Activated CD4-positive, alpha-beta T cell treated with anti-CD3 and anti-CD28 coated beads for 48 hours (primary cell): ENCODE measurements around the gene APOBEC3G.
A peak's percentile ranks its signal among the peaks of the same experiment; 100 is the strongest.
"Not testable (repeated sequence)": the region's sequence is repeated elsewhere in the genome, so short reads cannot be mapped to it uniquely, and the experiment has no call there.

Experiments used
- DNase-seq: peaks from one replicate; pipeline ENCODE4 v3.0.0-alpha.2; 2020

Gene APOBEC3G

DNA sequence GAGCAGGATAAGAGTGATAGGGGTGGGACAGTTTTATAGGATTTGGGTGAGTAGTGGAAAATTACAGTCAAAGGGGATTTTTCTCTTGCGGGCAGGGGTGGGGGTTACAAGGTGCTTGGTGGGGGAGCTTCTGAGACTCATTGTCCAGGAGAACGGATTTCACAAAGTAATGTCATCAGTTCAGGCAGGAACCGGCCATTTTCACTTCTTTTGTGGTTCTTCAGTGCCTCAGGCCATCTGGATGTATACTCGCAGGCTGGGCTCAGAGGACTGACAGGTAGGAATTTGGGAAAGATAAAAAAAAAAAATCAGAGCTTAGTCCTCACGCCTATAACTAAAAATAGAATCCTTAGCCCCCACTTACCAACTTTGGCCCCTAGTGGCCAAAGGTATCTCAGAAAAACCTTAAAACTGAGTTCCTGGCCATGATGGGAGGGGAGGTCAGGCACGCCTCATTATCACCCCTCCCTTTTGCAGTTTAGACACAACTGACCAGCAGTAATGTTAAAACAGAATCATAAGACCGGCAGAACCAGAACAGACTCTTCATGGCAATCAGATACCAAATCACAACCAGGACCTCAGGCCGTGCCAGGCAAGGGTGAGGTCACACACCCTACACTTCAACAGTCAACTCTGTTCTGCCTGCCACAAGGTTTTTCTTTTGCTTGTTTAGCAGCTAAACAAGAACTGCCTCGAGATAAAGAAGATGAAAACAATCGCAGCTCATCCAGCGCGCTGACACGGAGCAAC lies 8.9 kb upstream of the APOBEC3G start:
- no peak for DNase-seq

DNA sequence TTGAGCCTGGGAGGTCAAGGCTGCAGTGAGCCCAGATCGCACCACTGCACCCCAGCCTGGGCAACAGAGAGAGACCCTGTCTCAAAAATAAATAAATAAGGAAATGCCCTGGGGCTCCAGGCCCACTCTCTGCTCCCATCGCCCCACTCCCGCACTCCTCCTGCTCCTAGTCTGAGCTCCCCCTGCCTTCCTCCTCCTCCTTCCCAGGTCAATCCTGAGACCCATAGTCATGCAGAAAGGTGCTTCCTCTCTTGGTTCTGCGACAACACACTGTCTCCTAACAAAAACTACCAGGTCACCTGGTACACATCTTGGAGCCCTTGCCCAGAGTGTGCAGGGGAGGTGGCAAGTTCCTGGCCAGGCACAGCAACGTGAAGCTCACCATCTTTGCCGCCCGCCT lies 6.9 kb upstream of the APOBEC3G start:
- DNase-seq: no peak

DNA sequence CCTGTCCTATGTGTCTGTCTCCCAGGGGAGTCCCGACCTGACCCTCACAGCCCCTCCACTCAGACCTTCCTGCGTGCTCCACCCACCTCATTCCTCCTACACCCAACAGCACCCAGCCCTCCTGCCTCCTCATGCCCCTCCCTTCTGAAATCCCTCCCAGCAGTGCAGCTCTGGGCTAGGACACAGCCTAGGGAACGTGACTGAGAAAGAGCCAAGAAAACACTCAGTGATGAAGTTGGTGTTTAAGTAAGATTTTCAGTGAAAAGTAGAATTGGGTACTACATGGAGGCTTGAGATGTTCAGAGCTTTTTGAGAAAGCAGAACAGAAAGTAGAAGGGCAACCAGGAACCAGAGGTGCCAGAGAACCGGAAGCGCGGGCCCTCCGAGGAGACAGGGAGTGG lies 4.5 kb upstream of the APOBEC3G start:
- DNase-seq: not testable (repeated sequence)

DNA sequence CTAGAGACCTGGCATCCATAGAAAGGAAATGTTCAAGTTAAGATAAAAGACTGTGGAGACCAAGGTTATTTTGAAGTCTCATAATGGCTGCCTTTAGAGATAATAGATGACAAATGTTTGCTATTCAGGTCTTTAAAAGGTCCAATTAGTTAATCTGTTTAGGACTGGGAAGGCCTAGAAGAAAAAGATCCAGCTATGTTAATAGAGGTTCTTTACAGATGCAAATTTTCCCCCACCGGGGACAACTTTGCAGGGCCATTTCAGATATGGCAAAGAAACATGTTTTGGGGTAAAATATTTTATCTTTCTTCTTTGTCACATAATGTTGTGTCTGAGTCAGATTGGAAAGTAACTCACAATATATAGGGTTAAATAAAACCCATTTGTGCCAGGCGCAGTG lies 3.1 kb upstream of the APOBEC3G start:
- DNase-seq: no peak

DNA sequence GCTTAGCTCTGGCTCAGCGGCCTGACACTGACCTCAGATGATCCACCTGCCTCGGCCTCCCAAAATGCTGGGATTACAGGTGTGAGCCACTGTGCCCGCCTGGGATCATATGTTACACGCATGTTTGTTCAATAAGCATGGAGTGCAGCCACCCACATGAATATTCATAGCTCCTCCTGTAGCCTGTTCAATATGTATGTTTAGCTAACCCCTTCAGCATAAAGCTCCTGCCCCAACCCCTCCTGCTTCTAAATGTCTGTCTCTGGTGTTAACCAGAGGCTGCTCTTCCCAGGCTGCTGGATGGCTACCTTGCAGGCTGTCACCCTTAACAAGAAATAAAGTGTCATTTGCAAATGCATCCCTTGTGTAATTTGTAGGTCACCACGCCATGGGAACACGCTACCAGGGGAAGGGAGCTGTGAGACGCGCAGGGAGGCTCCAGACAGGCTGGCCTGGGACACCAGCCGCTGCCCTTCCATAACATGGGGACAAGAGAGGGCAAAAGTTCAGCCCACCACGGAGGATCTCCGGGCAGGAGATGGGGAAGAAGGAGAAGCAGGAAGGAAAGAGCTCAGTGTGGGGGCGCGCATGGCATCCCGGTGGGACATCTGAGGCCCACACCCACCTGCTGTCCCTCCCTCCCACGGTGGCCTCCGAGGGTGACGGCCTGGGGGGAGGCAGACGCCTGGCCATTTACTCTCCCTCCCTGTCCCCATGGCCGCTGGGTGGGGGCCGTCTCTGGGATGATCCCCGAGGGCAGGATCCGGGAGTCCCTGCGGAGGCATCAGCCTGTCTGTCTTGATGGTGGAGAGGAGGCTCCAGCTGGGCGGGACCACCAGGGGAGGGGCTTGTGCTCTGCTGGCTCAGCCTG lies 685 bp upstream of the APOBEC3G start:
- not testable (repeated sequence) for DNase-seq

DNA sequence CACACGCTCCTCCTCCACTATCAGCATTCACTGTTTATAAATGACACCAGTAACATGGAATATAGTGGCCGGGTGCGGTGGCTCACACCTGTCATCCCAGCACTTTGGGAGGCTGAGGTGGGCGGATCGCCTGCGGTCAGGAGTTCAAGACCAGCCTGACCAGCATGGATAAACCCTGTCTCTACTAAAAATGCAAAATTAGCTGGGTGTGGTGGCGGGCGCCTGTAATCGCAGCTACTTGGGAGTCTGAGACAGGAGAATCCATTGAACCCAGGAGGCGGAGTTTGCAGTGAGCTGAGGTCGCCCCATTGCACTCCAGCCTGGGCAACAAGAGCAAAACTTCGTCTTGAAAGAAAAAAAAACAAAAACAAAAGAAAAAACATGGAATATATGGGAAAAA lies 837 bp downstream of the APOBEC3G start:
- not testable (repeated sequence) for DNase-seq

DNA sequence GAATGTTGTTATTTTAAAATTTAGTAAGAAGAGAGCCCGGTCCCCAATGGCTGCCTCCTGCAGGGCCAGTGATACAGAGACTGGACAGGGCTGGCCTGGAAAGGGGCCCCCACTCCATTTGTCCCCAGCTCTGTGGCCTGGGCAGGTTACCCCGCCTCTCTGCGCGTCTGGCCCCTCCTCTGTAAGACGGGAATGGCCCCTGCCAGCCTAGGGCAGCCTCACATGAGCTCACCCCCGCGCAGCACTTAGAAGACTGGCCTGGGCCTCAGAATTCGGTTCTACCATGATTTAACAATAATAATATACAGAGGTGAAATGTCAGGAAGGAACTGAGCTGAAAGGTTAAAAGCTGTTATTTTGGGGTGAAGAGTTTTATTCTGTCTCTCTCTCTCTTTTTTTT lies 1.3 kb downstream of the APOBEC3G start:
- DNase-seq: no peak

DNA sequence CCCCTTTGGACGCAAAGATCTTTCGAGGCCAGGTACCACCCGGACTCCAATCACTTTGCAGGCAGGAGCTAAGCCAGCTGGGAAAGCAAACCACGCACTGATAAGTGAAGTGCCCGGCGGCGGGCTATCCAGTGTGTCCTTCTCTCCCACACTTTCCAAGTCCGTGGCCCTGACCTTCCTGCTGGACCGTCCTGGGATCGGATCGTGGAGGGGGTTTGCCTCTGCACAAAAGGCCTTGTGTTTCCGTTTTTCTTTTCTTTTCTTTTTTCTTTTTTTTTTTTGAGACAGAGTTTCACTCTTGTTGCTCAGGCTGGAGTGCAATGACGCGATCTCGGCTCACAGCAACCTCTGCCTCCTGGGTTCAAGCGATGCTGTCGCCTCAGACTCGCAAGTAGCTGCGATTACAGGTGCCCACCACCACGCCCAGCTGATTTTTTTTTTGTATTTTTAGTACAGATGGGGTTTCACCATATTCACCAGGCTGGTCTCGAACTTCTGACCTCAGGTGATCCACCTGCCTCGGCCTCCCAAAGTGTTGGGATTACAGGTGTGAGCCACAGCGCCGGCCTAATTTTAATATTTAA lies 2.1 kb downstream of the APOBEC3G start:
- DNase-seq: not testable (repeated sequence)

DNA sequence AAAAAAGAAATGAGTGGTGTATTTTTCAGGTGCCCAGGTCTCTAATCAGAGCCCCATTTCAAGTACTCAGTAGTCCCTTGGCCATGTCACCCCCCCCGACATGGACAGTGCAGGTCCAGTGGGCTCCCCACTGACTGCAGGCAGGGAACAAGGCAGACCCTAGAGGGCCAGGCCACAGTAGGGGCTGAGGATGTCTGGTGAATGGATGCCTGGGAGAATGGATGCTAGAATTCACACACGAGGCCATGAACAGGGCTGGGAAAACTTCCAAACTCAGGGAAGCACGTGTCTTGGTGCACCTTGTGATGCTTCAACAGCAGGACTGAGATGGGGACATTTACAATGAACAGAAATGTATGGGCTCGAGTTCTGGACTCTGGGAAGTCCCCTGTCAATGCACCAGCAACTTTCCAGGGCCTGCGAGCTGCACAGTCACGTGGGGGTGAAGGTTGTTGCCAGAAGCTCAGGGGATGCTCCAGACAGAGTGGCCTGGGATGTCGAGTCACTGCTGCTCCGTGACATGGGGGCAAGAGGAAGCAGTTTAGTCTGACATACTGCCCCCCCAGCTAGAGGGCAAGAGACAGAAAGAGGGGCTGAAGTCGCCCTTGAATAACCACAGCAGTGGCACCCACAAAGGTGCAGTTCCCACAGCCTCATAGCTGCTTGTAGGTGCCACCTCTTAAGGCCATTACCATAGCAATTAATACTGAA lies 3.1 kb downstream of the APOBEC3G start:
- no peak for DNase-seq

DNA sequence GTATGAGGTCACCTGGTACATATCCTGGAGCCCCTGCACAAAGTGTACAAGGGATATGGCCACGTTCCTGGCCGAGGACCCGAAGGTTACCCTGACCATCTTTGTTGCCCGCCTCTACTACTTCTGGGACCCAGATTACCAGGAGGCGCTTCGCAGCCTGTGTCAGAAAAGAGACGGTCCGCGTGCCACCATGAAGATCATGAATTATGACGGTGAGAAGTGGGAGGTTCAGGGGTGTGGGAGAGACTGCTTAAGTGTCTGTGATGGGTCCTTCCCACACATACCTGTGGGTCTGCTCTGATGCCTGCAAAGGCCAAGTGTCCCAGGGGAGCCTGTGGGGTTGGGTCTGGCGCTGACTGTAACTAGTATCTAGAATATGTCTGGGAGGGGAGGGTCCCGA lies 3.9 kb downstream of the APOBEC3G start:
- DNase-seq: no peak

DNA sequence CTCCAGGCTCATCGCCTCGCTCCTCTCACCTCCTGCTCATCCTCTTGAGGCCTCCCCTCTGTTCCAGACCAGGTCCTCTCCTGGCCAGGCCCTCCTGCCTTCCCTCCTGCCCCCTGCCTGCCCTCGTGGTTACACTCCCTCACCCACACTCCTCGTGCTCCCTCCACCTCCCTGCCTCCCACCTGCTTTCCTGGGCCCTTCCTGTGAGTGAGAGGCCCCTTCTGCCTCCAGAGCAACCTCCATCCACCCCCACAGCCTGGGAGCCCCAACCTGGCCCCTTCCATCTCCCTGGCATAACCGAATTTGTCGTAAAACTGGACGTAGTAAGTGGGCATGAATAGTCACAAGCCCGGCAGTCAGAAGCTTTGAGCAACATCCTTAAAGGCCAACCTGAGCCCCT lies 4.5 kb downstream of the APOBEC3G start:
- DNase-seq: no peak

DNA sequence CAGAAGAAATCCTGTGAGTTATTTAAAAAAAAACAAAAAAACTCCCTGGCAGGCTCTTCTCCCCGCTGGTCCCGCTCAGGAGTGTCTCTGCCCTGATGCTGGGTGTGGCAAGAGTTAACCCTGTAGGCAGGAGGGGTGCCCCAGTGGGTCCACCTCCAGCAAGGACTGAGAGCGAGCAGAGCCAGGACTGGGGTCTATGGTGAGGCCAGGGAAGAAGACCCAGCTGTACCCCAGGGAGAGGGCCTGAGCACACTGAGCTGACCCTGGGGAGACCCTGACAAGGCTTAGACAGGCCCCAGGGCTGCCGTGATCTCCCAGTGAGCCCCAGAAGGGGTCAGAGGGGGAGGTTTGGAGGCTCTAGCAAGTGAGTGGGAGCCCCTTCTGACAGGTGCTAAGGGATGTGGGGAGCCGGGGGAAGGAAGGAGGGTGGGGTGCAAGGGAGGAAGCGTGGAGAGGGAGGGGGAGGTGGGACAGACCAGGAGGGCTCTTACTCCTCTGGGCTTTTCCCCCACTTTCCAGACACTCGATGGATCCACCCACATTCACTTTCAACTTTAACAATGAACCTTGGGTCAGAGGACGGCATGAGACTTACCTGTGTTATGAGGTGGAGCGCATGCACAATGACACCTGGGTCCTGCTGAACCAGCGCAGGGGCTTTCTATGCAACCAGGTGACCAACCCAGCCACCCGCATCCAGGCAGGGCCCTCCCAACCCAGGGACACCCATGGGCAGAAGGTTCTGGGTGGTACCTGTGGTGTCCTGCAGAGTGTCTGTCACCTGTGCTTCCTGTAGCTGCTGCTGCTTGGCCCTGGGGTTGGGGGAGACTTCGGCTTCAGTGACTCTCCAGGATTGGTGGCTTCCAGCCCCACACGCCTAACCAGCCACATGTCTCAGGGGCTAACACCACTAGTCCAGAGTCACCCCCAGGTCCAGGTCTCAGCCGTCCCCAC lies 6.4 kb downstream of the APOBEC3G start:
- DNase-seq: no peak

DNA sequence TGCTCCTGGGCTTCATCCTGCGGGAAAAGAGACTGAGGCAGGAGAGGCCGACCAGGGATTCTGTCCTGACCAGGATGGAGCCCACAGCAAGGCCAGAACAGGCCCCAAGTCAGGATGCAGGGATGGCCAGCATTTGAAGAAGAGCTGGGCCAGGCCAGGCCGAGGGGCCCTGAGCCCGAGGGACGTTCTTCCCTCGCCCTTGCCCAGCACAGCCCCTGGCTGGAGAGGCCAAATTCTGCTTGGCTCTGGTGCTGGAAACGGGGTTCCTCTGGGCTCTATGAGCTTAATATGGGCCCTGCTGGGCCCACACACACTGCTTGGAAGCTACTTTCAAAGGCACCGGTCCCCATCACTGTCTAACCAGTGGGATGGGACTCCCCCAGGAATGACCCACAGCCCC lies 7.6 kb downstream of the APOBEC3G start:
- no peak for DNase-seq

DNA sequence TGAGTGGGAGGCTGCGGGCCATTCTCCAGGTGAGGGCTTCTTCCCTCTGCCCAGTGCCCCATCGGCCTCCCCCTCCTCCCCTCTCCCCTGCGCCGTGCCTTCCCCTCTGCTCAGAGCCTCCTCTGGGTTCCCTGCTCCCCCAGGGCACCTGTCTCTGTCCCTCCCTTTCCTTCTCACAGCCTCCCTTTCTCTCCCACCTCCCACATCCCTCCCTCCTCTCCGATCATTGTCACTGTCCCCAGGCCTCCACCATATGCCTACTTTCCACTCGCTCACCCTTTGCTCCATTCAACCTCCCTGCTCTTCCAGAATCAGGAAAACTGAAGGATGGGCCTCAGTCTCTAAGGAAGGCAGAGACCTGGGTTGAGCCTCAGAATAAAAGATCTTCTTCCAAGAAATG lies 10.0 kb downstream of the APOBEC3G start:
- no peak for DNase-seq

DNA sequence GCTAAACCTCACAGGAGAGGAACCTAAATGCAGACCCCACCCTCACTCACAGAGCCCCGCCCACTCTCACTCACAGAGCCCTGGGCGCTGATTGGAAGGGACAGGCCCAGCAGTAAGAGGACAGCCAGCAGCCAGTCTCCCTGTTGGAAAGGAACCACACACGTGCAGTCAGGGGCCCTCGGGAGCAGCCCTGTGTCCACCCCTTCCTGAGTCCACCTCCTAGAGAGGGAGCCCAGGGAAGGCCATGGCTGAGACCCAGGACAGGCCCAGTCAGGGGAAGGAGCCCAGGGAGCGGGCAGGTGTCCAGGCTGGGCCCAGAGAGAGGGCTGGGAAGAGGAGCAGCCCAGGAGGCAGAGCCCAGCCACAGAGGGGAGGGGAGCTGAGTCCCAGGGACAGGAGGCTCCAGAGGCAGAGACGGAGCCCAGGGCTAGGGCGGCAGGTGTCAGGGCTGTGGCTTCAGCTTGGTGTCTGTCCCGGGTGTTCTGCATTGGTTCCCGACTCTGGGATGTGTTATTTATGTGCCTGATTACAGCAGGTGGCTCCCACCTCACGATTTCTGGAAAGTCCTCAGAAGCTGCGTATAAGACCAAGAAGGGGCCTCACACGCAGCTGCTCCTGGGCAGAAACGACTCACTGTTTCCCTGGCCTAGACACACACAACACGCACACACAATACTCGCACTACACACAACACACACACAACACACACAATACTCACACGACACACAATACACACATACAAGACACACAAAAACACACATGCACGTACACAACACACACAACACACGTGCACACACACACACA lies 11.0 kb downstream of the APOBEC3G start:
- no peak for DNase-seq

DNA sequence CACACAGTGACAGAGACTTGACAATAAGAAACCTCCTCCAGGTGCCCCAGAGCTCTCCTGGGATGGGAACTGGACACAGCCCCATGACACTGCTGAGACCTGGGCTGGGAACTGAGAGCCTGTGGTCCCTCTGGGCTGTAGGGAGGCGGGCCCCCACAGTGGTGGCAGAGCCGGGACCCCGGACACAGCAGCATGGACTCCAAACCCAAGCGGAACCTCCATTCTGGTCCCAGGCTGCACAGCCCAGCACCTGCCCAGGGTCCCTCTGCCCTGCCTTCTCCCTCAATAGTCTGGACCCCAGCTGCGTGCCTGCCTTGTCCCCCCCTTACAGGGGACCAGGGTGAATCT lies 11.6 kb downstream of the APOBEC3G start:
- no peak for DNase-seq

DNA sequence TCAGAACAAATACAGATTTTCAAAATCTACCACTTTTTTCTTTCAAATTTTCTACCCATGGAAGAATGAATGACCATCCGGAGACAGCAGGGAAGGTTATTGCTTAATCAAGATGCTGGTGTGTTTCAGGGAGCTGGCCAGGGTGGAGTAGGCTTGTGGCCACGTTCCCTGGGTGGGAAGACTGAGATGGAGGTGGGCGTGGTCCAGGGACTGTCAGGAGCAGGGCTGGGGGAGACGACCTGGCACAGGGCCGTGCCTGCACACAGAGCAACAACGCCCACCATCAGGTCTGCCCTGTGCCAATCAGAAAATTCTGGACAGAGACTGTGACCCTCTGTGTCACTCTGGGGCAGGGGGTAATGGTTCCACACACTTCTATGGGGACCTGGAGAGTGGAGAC lies 12.9 kb downstream of the APOBEC3G start:
- DNase-seq: no peak

DNA sequence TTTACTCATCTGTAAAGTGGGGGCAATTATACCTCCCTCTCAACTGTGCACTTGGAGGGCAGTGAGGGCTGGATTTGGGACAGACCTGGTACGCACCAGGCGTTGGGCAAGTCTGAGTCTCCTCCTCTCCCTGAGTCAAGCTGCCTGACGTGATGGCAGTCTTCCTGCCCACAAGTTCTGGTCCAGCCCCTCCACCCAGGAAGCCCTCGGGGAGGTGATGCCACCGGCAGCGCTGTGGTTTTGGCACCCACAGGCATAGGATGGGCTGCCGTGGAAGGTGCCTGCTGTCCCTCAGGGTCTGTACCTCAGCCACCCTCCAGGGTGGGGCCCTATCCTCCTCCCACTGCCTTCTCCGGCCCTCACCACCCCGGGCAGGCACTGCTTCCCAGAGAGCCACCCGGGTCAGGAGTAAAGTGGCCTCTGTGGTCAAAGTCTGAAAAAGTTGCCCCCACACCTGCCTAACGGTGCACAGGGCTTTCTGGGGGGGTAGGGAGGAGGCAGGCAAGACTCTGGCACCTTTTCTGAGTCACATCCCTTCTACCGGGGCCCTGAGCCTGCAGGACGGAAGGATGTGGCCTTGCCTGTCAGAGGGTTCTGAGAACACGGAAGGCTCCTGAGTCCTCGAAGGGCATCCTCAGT lies 13.5 kb downstream of the APOBEC3G start:
- DNase-seq: peak; percentile 86

DNA sequence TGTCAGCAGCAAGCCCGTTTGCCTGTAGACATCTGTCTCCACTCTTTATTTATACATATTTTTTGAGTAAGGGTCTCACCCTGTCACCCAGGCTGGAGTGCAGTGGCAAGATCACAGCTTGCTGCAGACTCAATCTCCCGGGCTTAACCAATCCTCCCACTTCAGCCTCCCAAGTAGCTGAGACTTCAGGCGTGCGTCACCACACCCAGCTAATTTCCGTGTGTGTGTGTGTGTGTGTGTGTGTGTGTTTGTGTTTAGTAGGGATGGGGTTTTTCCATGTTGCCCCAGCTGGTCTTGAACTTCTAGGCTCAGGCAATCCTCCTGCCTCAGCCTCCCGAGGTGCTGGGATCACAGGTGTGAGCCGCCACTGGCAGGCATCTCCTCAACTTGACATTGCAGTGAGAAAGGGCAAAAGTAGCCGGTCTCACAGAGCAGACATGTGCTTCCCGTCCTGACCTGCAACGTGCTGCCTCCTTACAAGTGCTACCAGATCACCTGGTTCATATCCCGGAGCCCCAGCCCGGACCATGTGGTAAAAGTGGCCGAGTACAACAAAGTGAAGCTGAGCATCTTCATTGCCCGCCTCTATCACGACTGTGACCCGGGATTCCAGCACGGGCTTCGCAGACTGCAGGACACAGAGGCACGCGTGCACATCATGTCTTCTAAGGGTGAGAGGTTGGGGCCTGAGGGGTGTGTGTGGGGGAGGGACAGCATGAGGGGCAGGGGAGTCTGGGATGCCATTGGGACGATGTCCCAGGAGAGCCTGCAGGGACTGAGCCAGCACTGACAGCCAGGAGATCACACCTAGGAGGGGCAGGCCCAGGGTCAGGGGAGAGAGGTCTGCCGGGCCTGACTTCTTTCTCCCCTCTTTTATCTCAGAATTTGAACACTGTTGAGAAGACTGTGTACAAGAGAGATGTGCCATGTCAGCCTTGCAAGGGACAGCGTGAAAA lies 14.3 kb downstream of the APOBEC3G start:
- DNase-seq: no peak
